HG03064 (cell line): ENCODE results near the gene RAN.

Experiments used
- ATAC-seq: cut with Tn5 transposase; IDR thresholded peaks from one replicate; pipeline ENCODE4 v1.9.1; 2021; ENCODE audit warnings: low read depth; ENCODE audit not compliant: unreplicated experiment

Gene RAN

GRCh38 chr12:130924966-130925665 is 53.2 kb downstream of the RAN start:
- no peak for ATAC-seq

- no peak for ATAC-seq
These were observed 53.8 kb downstream of the RAN start for GRCh38 chr12:130925666-130926015.
